Mucosa of descending colon (tissue), 3 donors: ENCODE measurements around the gene PLCB4. TPM values are rescaled to one million over a fixed set of nuclear protein-coding genes. Genes with fewer than 3 reads are reported as not detected.

ENCODE experiments used
- ATAC-seq: fragments of 200-7000 bp; cut with Tn5 transposase; one replicate; pipeline ENCODE4 v1.9.1; 2020; ENCODE audit warnings: mild to moderate bottlenecking, moderate library complexity
- DNase-seq, 3 donors: peaks; one replicate each; pipeline ENCODE4 v3.0.0-alpha.2; 2020
- H3K36me3 ChIP-seq: fragments of 200-600 bp; one replicate; pipeline ENCODE4 v1.8.0; 2021; ENCODE audit warnings: low read depth, mild to moderate bottlenecking
- H3K4me1 ChIP-seq: fragments of 200-600 bp; one replicate; pipeline ENCODE4 v1.8.0; 2021; ENCODE audit warnings: low read depth, mild to moderate bottlenecking
- H3K4me3 ChIP-seq: fragments of 200-600 bp; one replicate; pipeline ENCODE4 v1.8.0; 2021; ENCODE audit warnings: mild to moderate bottlenecking
- H3K9me3 ChIP-seq: fragments of 200-600 bp; one replicate; pipeline ENCODE4 v1.8.0; 2021; ENCODE audit warnings: mild to moderate bottlenecking
- CTCF ChIP-seq: fragments of 200-600 bp; IDR thresholded peaks from one replicate; pipeline ENCODE4 v1.8.0; 2022; ENCODE audit warnings: antibody characterized with exemption, mild to moderate bottlenecking
- intact Hi-C, 2 donors: fragments of 100-400 bp; cut with DNase I in 1 of 2; cut with micrococcal nuclease in 1 of 2; formaldehyde crosslinking; loops; one replicate each; pipeline versions ENCODE4 v1.11.0 to v1.11.1; 2022; cut with DNase I, micrococcal nuclease
- total RNA-seq, 3 donors: library from RNA; stranded (reverse); fragmentation: NEBNext Ultra II Directional in 2 of 3; extraction: Animal tissue kit (Norgen Biotek cat#: 25700) in 2 of 3; gene quantifications; one replicate each; pipeline versions ENCODE4 v1.2.1 to v1.2.4, GENCODE V29; 2021 to 2023
- donor health status: DM: no; HTN: no; CAD: no; lungs with moderate emphysema.
- donor health status: DM: no; HTN: no; CAD: no.
- donor health status: DM: no; HTN: yes; CAD: no.

Gene PLCB4
- total RNA-seq, 3 donors from 2014 or later: 37.8 to 55.0 (median 51.2) TPM

- intact Hi-C loops: no loop called here
- DNase-seq: no peak
- Histone ChIP-seq H3K36me3 (no peaks in the 10 kb centered on the region), H3K9me3 (no peaks in the 10 kb centered on the region), H3K4me1 (peaks cover 4% of the 10 kb centered on the region), H3K4me3 (no peak overlapping the region)
- no peak for ATAC-seq
- no peak for TF ChIP-seq CTCF
These were observed 161.5 kb downstream of the PLCB4 start for GRCh38 chr20:9230406-9230805.

- intact Hi-C loops: no loop called here
- no peak for TF ChIP-seq CTCF
- Histone ChIP-seq H3K4me1 (peaks cover 4% of the 10 kb centered on the region), H3K9me3 (no peaks in the 10 kb centered on the region), H3K36me3 (no peaks in the 10 kb centered on the region), H3K4me3 (no peak overlapping the region)
- DNase-seq (no peak), ATAC-seq (no peak)
These were observed 164.9 kb downstream of the PLCB4 start for GRCh38 chr20:9233804-9234203.

GRCh38 chr20:9235518-9235917 is 166.6 kb downstream of the PLCB4 start:
- no peak overlapping the region for H3K4me3 ChIP-seq
- no peaks in the 10 kb centered on the region for H3K9me3 ChIP-seq
- no peaks in the 10 kb centered on the region for H3K36me3 ChIP-seq
- ATAC-seq (no peak), DNase-seq (no peak)
- intact Hi-C loops: no loop called here
- H3K4me1 ChIP-seq: no peaks in the 10 kb centered on the region
- no peak for TF ChIP-seq CTCF

GRCh38 chr20:9236458-9236857 is 167.6 kb downstream of the PLCB4 start:
- no peak for TF ChIP-seq CTCF
- intact Hi-C loops: no loop called here
- ATAC-seq: no peak
- Histone ChIP-seq H3K4me3 (no peak overlapping the region), H3K4me1 (peaks cover 9% of the 10 kb centered on the region), H3K36me3 (no peaks in the 10 kb centered on the region), H3K9me3 (no peaks in the 10 kb centered on the region)
- no peak for DNase-seq

- intact Hi-C loops: no loop called here
- DNase-seq (peak in 1 of 3 donors; percentile 70), ATAC-seq (peak; percentile 78)
- H3K36me3 ChIP-seq: no peaks in the 10 kb centered on the region
- TF ChIP-seq CTCF: no peak
- no peaks in the 10 kb centered on the region for H3K9me3 ChIP-seq
- no peak overlapping the region for H3K4me3 ChIP-seq
- H3K4me1 ChIP-seq: peaks cover 19% of the 10 kb centered on the region
These were observed 172.4 kb downstream of the PLCB4 start for GRCh38 chr20:9241232-9241692.
